Caki2 (cell line): ENCODE results near the gene ERH. TPM values are rescaled to one million over a fixed set of nuclear protein-coding genes. Genes with fewer than 3 reads are reported as not detected.
A peak's percentile ranks its signal among the peaks of the same experiment; 100 is the strongest.
"Not testable (repeated sequence)": the region's sequence is repeated elsewhere in the genome, so short reads cannot be mapped to it uniquely, and the experiment has no call there.

Source experiments
- DNase-seq: peaks from one replicate; pipeline ENCODE4 v3.0.0-alpha.2; 2015; ENCODE audit warnings: low read depth
- in situ Hi-C: cut with HindIII; loops from 2 replicates; pipeline ENCODE4 v1.10.0; 2016; ENCODE audit warnings: low sequenced_read_pairs, low pct_unique_long_range_greater_than_20kb, mixed read lengths
- total RNA-seq: library from RNA; depleted of rRNA; stranded (reverse); fragments of >200 nt; shearing (Covaris generic); gene quantifications from 2 replicates; pipeline ENCODE4 v1.2.3, GENCODE V29; 2014; ENCODE audit warnings: low replicate concordance; rRNA removed

Gene ERH
- 173 and 187 TPM in 2 replicates for total RNA-seq

DNA sequence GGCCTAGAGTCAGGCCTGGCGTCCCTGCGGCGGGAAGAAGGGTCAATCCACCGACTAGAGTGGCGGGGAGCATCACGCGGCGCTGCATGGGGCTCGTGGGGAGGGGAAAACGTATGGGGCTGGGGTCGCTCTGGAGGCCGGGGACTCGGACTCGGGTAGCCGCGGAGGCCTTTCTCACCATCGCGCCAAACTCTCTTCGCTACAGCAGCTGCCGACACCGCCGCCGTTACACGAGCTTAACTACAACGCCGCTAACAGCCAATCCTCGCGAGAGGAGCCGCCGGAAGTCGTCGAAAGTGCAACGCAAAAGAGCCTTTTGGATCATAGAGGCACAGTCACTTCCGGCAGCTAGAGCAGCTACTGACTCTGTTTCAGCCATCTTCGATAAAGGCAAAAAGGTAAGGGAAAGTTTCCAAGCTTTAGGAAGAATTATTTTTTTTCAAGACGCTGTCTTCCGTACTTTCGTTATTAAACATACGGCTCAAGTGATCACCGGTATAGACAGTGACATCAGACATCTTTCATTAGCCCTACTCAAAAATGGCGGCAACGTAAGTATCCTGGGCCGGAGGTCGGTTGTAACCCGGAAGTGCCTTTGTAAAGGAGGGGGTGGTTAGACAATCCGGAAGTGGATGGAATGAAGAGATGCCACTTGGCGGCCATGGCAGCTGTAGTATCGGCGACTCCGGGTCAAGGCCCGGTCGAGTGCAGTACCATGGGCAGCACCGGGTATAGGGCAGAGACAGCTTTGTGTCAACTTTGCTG is at the start of gene ERH, which contains the start of gene SLC39A9:
ERH (minus strand) TSS at position 247 of the 765 bp plus-strand sequence; CDS start at position 181, 66 bp downstream.
SLC39A9 (plus strand) TSS at position 640 of the 765 bp plus-strand sequence. CDS start 678 bp downstream, outside the sequence.
- DNase-seq, result peak; percentile 95
- in situ Hi-C loops, result no loop called here

DNA sequence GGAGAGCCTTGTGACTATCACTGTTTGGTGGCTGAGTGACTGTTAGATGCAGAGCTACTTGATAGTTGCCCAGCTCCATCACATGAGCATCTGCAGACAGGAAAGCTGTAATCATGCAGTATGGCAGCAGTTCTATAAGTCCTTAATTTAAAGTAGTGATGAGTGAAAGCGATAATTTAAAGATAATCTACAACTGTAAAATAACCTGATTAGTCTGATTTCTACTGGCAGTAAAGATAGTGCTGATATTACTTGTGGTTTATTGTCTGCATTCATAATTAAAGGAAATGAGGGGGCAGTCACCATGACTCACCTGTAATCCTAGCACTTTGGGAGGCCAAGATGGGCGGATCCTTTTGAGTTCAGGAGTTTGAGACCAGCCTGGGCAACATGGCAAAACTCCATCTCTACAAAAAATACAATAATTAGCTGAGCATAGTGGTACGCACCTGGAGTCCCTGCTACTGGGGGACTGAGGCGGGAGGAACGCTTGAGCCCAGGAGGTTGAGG is 45.3 kb upstream of the ERH start:
- in situ Hi-C loops, result no loop called here
- no peak for DNase-seq

DNA sequence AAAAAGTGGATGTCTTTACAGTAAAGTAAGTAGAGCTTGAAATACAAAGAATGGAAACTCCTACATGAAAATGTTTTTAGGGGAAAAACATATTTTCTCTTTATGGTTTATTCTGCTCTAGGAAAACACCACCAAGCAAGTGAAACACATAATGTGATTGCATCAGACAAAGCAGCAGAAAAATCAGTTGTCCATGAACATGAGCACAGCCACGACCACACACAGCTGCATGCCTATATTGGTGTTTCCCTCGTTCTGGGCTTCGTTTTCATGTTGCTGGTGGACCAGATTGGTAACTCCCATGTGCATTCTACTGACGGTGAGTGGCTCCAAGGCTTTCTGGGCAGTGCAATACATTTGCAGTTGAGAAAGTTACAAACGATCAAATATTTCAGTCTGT is 43.8 kb upstream of the ERH start:
- no peak for DNase-seq
- in situ Hi-C loops, result no loop called here

DNA sequence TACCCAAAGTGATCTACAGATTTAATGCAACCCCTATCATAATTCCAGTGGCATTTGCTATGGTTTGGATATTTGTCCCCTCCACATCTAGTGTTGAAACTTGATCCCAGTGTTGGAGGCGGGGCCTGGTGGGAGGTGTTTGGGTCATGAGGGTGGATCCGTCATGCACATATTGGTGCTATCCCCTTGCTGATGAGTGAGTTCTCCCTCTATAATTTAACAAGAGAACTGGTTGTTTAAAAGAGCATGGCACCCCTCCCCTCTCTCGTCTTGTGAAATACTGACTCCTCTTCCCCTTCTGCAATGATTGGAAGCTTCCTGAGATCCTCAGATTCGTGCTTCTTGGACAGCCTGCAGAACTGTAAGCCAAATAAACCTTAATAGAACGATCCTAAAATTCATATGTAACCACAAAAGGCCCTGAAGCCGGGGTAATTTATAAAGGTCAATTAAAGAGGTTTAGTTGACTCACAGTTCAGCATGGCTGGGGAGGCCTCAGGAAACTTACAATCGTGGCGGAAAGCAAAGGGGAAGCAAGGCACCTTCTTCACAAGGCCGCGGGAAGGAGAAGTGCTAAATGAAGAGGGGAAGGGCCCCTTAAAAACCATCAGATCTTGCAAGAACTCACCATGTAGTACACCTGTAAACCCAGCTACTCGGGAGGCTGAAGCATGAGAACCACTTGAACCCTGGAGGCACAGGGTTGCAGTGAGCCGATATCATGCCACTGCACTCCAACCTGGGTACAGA is 41.6 kb upstream of the ERH start:
- DNase-seq, result no peak
- in situ Hi-C loops, result no loop called here

DNA sequence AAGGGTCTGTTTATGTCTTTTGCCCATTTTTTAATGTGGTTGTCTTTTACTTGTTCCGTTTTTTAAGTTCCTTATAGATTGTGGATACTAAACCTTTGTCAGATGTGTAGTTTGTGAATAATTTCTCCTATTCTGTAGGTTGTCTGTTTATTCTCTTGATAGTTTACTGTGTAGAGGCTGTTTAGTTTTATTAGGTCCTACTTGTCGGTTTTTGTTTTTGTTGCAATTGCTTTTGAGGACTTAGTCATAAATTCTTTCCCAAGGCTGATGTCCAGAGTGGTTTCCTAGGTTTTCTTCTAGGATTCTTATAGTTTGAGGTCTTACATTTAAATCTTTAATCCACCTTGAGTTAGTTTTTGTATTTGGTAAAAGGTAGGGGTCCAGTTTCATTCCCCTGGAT is 34.3 kb upstream of the ERH start:
- in situ Hi-C loops, result no loop called here
- DNase-seq, result no peak

DNA sequence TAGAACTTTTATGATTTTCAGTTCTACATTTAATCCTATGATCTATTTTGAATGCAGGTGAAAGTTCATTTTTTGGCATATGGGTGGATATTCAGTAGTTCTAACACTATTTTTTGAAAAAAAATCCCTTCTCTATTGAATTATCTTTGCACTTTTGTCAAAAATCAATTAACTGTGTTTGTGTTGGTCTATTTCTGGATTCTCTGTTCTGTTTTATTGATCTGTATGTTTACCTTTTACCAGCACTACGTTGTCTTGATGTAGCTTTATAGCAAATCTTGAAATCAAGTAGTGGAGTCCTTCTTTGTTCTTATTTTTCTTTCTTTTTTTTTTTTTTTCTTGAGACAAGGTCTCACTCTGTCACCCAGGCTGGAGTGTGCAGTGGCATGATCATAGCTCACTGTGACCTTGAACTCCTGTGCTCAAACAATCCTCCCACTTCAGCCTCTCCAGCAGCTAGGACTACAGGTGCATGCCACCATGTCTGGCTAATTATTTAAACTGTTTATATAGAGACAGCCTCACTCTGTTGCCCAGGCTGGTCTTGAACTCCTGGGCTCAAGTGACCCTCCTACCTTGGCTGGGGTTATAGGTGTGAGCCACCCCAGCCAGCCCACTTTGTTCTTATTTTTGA is 32.3 kb upstream of the ERH start:
- in situ Hi-C loops, result no loop called here
- DNase-seq, result no peak

DNA sequence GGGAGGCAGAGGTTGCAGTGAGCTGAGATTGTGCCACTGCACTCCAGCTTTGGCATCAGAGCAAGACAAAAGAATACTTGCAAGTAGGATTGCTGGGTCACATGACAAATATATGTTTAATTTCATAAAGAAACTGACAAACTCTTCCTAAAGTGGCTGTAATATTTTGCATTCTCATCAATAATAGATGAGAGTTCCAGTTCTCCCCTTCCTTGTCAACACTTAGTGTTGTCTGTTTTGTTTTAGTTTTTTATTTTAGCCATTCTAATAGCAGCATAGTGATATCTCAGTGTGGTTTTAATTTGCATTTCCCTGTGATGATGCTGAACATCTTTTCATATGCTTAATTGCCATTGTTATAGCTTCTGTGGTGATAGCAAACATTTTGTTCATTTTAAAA is 31.5 kb upstream of the ERH start:
- in situ Hi-C loops, result no loop called here
- DNase-seq, result no peak

DNA sequence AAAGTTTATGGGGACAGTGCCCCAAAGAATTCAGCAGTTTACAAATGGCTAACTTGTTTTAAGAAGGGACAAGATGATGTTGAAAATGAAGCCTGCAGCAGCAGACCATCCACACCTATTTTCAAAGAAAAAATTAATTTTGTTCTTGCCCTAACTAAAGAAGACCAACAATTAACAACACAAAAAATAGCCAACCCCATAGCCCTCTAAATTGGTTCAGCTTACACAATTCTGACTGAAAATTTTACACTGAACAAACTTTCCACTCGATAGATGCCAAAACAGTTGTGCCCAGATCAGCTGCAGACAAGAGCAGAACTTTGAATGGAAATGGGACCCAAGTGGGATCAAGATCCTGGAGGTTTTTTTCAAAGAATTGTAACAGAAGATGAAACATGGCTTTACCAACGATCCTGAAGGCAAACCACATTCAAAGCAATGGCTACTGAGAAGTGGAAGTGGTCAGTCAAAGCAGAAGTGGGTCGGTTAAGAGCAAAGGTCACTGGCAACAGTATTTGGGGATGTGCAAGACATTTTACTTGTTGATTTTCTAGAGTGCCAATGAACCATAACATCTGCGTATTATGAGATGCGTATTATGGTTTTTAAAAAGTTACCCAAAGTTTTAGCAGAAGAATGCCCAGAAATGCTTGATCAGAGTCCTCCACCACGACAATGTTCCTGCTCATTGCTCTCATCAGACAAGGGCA is 30.3 kb upstream of the ERH start:
- in situ Hi-C loops, result no loop called here

DNA sequence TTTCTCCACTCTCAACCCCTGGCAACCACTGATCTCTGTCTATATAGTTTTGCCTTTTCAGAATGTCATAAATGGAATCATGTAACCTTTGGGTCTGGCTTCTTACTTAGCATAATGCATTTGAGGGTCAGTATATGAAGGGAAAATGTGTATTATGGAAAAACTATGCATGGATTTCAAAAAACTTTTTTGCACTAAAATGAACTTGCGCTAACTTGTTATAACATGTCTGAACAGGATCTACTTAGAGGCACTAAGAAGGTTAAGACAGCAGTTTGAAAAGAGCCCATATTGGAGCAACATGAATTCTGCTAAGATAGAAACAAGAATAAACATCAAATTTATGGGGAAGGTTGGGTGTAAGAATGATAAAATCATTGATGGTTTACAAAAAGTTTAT is 29.5 kb upstream of the ERH start:
- no peak for DNase-seq
- in situ Hi-C loops, result no loop called here

More for the DNA sequence above, 30.3 kb upstream of the ERH start:
- DNase-seq, result no peak

DNA sequence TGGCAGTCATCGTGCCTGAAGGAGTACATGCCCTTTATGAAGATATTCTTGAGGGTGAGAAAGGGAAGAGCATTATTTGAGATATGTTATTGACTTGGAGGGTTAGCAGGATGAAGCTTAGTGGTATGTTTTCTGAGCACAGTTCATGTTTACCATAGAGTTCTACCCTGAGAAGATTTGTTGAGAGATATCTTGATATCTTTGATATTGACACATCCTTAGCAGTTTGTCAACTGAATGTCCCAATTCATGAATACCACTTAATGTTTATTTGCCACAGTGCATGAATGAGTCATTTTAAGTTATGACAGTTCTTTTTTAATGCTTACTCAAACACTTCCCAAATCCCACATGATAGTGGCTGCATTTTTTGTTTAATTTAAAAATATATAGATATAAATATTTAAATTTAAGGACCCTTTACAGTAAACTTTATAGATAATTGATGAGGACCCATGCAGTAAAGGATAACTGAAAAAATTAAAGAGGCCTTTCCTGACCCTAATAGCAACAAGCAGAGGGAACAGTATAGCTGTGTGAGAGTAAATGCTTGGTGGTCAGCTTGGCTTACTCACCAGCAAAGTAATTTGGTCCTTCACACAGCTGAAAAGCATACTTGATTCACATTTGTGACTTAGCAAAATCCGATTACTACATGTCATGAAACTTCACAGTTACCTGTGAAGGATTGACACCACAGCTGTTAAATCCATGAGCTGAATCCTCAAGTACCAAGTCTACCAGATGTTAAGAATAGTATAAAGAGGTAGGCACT is 26.2 kb upstream of the ERH start:
- DNase-seq, result no peak
- in situ Hi-C loops, result no loop called here

DNA sequence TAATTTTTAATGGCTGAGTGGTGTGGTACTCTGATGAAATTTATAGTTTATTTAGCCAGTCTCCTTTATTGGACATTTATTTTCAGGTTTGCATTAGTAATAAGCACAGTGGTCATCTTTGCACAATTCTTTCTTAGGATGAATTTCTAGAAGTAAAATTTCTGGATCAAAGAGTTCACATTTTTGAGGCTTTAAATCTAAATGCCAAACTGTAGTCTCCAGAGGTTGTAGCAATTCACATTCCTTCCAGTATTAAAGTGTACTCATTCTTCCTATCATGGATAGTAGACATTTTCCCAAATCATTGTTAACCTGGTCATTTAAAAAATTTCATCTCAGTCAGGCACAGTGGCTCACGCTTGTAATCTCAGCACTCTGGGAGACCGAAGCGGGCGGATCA is 25.2 kb upstream of the ERH start:
- DNase-seq, result no peak
- in situ Hi-C loops, result no loop called here

DNA sequence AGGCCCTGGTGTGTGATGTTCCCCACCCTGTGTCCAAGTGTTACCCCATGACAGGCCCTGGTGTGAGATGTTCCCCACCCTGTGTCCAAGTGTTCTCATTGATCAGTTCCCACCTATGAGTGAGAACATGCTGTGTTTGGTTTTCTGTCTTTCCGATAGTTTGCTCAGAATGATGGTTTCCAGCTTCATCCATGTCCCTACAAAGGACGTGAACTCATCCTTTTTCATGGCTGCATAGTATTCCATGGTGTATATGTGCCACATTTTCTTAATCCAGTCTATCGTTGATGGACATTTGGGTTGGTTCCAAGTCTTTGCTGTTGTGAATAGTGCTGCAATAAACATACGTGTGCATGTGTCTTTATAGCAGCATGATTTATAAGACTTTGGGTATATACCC is 18.0 kb upstream of the ERH start:
- DNase-seq, in situ Hi-C loops: not testable (repeated sequence)

DNA sequence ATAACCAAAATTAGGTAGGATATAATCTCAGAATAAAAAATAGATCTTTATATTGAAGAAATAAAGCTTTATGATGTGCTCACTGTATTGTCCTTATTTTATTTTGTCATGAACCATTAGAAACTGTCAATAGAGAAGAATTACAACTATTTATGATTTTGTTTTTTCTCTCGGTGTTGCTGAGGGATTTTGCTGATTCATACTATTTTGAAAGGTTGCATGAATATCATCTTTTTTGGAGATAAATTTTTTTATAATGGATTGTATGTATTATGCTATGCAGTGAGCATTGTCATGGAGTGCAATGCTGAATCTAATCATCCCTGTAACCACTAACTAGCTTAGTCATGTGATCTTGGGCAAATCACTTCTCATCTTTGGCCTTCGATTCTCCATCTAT is 15.4 kb upstream of the ERH start:
- in situ Hi-C loops, result no loop called here

DNA sequence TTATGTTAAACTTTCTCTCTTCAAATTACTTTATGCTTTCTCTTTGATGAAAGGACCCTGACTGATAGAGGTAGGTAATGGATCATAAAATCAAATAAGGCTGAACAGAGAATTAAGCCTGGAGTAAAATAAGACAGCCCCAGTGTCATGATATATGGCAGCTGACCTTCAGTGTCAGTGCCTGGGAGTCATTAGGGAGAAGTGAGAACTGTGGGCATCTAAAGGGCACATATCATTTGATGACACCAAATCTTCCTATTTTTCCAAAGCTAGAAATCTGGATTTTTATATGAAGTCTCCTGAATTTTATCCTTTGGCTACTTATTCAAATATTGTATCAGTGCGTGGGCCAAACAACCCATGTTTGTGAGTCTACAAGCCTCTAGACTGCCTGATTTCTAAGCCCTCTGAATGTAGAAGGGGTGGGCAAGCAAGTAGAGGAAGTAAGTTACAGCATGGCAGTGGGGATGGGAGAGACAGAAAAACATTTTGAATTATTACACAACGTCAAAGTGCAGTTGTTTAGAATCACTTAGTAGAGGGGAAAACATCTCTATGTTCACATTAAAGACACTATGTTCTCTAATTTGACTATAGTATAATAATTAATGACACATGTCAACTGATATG is 10.3 kb upstream of the ERH start:
- no peak for DNase-seq
- in situ Hi-C loops, result no loop called here

More for the DNA sequence above, 15.4 kb upstream of the ERH start:
- no peak for DNase-seq

DNA sequence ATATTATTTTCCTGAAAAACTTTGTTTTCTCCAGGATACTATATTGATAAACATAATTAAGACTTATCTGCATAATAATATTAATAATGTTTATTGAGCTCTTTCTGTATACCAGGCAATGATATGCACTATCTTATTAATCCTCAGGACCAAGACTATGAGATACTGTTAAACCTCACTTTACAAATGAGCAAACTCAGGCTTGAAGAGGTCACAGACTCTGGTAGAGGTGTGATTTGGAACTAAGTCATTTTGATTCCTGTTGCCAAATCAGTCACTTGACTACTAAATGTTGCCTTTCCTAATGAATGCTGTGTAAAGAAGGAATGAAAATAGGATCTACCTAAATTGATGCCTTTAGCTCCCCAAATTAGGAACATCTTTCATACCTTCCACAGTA is 7.7 kb upstream of the ERH start:
- in situ Hi-C loops, result no loop called here
- DNase-seq, result no peak

DNA sequence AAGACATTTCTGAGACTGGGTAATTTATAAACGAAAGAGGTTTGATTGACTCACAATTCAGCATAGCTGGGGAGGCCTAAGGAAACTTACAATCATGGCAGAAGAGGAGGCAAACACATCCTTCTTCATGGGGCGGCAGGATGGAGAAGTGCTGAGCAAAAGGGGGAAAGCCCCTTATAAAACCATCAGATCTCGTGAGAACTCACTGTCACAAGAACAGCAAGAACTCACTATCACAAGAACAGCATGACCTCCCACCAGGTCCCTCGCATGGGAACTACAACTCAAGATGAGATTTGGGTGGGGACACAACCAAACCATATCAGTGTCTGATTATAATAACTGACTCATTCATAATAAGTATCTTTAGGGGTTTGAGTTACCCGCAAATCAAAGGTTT is 6.8 kb upstream of the ERH start:
- no peak for DNase-seq
- in situ Hi-C loops, result no loop called here

DNA sequence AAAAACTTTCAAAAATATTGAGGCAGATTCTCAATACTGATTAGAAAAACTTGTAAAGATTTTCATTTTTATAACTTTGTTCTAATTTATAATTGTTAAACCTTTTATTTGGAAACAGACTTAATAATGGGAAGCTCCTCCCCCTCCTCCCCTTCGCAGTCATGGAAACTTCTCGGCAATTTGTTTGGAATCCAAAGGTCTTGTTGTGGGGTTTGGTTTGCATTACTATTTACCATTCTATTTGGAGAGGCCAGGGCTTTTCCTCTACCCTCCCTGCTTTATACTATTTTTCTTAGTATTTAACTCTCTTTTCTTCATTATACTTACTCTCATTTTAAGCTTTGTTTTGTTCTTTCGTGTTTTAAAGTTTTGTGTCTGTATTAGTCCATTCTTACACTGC is 6.4 kb upstream of the ERH start:
- in situ Hi-C loops, result no loop called here
- DNase-seq, result no peak
